Activated T-cell treated with anti-CD3 and anti-CD28 coated beads, Interleukin-2, amount 50 U/mL, for 72 hours (primary cell): ENCODE data around the gene ARHGEF11. TPM values are rescaled to one million over a fixed set of nuclear protein-coding genes. Genes with fewer than 3 reads are reported as not detected.

Experiments used
- ATAC-seq, 2 donors: fragments of 150-1000 bp; cut with Tn5 transposase; replicated peaks in 1 of 2; 2 replicates each; pipeline ENCODE4 v1.10.0; 2021; ENCODE audit warnings: moderate library complexity in 2 of 2, mild to moderate bottlenecking in 1 of 2
- DNase-seq, 2 donors: peaks; one replicate each; pipeline ENCODE4 v3.0.0; 2021 to 2022; ENCODE audit warnings: mixed read lengths in 1 of 2
- H3K27ac Mint-ChIP-seq: one replicate; pipeline ENCODE4 v1.8.0; 2022; ENCODE audit warnings: mild to moderate bottlenecking, moderate library complexity, mixed read lengths
- H3K27me3 Mint-ChIP-seq: one replicate; pipeline ENCODE4 v1.8.0; 2022; ENCODE audit warnings: low read depth, mixed read lengths
- H3K36me3 Mint-ChIP-seq, 2 donors: one replicate each; pipeline ENCODE4 v1.8.0; 2022; ENCODE audit warnings: mixed read lengths in 2 of 2, mild to moderate bottlenecking in 1 of 2; ENCODE audit not compliant: insufficient read depth in 2 of 2
- H3K4me1 Mint-ChIP-seq: one replicate; pipeline ENCODE4 v1.8.0; 2022; ENCODE audit warnings: low read depth, mixed read lengths
- H3K4me3 Mint-ChIP-seq, 2 donors: one replicate each; pipeline ENCODE4 v1.8.0; 2022; ENCODE audit warnings: mild to moderate bottlenecking in 2 of 2, mixed read lengths in 2 of 2, moderate library complexity in 2 of 2
- H3K9me3 Mint-ChIP-seq, 2 donors: one replicate each; pipeline ENCODE4 v1.8.0; 2022; ENCODE audit warnings: mixed read lengths in 2 of 2
- total RNA-seq, 2 donors: library from RNA; stranded (reverse); gene quantifications; one replicate each; pipeline ENCODE4 v1.2.3, GENCODE V29; 2022

ARHGEF11 gene
- total RNA-seq, 2 donors from 2014 or later, result 4.0 to 5.2 TPM

DNA sequence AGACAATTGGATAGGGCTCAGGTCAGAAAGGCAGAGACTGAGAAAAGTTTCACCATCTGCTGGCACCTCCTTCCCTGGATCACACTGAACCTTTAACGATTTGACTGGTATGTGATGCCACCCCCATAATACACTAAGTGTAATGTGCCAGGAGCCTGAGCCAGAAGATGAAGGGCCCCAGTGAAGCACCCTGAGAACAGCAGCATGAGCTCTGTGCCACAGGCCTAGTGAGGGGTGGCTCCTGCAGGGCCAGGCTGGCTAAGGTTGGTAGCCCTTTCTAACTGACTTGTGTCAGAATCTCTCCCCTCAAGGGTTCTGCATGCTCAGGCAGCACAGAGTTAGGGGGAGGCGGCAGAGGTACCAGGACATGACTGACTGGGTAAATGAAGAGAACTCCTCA, 38.9 kb downstream of the ARHGEF11 start:
- Mint-ChIP-seq H3K27ac (no peak overlapping the region), H3K4me1 (no peaks in the 10 kb centered on the region), H3K9me3 (no peaks in the 10 kb centered on the region), H3K36me3 (no peaks in the 10 kb centered on the region), H3K27me3 (peaks cover 38% of the 10 kb centered on the region), H3K4me3 (no peak overlapping the region)
- ATAC-seq (no peak), DNase-seq (no peak)

- H3K4me3 Mint-ChIP-seq, result no peak overlapping the region
- ATAC-seq (no peak), DNase-seq (no peak)
- no peaks in the 10 kb centered on the region for H3K9me3 Mint-ChIP-seq
- peaks cover 42% of the 10 kb centered on the region for H3K27me3 Mint-ChIP-seq
- H3K4me1 Mint-ChIP-seq, result no peaks in the 10 kb centered on the region
- H3K36me3 Mint-ChIP-seq, result no peaks in the 10 kb centered on the region
- H3K27ac Mint-ChIP-seq, result no peak overlapping the region
These were observed 39.6 kb downstream of the ARHGEF11 start for GRCh38 chr1:157005965-157006364.

DNA sequence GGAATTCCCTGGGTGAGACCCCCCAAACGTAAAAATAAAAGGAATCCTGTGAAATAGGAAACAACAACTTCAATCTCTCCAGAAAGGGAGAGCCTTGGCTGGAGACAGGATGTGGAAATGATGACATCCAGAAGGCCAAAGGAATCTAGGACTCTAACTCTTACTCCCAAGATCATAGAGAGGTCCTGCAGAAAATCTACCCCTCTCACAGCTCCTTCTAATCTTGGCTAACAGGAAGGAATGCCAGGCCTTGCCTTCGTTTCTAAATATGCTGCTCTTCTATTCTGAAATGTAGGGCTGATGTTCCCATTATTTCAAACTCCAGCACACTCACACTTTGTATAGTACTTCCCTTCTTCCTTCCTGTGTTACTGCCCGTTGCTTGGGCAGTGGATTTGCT, 40.7 kb downstream of the ARHGEF11 start:
- no peak overlapping the region for H3K27ac Mint-ChIP-seq
- DNase-seq (no peak), ATAC-seq (no peak)
- no peaks in the 10 kb centered on the region for H3K36me3 Mint-ChIP-seq
- H3K9me3 Mint-ChIP-seq, result no peaks in the 10 kb centered on the region
- no peak overlapping the region for H3K4me3 Mint-ChIP-seq
- H3K27me3 Mint-ChIP-seq, result peaks cover 41% of the 10 kb centered on the region
- H3K4me1 Mint-ChIP-seq, result no peaks in the 10 kb centered on the region

DNA sequence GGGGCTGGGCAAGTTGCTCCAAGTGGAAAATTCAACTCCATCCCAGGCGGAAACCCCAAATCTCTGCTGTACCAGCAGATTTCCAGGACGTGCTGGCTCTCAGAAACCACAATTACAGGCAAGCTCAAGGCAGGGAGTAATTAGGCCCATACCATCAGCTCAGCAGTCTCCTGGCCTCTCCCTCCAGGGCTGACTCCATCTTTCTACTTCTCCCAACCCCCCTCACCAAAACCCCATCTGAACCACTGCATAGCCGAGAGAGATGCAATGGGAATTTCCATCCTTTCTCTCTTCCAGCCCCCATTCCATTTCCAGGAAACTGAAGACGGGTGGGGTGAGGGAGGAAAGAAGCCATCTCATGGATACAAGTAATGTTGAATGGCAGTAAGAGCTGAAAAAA, 41.2 kb downstream of the ARHGEF11 start:
- Mint-ChIP-seq H3K36me3 (no peaks in the 10 kb centered on the region), H3K4me1 (no peaks in the 10 kb centered on the region), H3K27me3 (peaks cover 36% of the 10 kb centered on the region), H3K27ac (no peak overlapping the region), H3K9me3 (no peaks in the 10 kb centered on the region), H3K4me3 (no peak overlapping the region)
- no peak for DNase-seq
- ATAC-seq, result no peak

- ATAC-seq (no peak), DNase-seq (no peak)
- Mint-ChIP-seq H3K27ac (no peak overlapping the region), H3K27me3 (peaks cover 21% of the 10 kb centered on the region), H3K4me1 (no peaks in the 10 kb centered on the region), H3K4me3 (no peak overlapping the region), H3K36me3 (no peaks in the 10 kb centered on the region), H3K9me3 (no peaks in the 10 kb centered on the region)
These were observed 44.2 kb downstream of the ARHGEF11 start for GRCh38 chr1:157001304-157001703.

DNA sequence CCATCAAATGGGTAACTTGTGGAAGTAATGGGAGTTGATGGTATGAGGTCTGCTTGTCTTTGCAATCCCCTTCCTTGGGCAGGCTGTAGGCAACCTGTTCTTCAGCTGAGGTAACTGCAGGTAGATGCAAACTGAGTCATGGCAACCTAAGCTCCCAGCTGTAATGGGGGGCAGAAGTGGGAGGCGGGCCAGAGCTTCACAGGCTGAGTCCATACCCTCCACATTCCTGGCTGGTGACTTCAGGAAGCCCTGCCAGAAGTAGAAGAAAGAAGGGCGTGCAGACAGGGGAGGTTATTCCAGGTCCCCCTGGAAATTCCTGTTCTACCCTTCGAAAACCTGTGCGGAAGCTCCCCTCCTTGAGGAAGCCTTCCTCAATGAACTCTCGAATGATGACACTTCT, 44.9 kb downstream of the ARHGEF11 start:
- Mint-ChIP-seq H3K9me3 (no peaks in the 10 kb centered on the region), H3K27me3 (peaks cover 22% of the 10 kb centered on the region), H3K27ac (no peak overlapping the region), H3K4me3 (no peak overlapping the region), H3K36me3 (no peaks in the 10 kb centered on the region), H3K4me1 (no peaks in the 10 kb centered on the region)
- no peak for ATAC-seq
- DNase-seq, result no peak

GRCh38 chr1:156999596-157000320, 45.8 kb downstream of the ARHGEF11 start:
- peaks cover 16% of the 10 kb centered on the region for H3K27me3 Mint-ChIP-seq
- no peak overlapping the region for H3K4me3 Mint-ChIP-seq
- DNase-seq (no peak), ATAC-seq (no peak)
- H3K9me3 Mint-ChIP-seq, result no peaks in the 10 kb centered on the region
- H3K4me1 Mint-ChIP-seq, result no peaks in the 10 kb centered on the region
- H3K36me3 Mint-ChIP-seq, result no peaks in the 10 kb centered on the region
- H3K27ac Mint-ChIP-seq, result no peak overlapping the region

DNA sequence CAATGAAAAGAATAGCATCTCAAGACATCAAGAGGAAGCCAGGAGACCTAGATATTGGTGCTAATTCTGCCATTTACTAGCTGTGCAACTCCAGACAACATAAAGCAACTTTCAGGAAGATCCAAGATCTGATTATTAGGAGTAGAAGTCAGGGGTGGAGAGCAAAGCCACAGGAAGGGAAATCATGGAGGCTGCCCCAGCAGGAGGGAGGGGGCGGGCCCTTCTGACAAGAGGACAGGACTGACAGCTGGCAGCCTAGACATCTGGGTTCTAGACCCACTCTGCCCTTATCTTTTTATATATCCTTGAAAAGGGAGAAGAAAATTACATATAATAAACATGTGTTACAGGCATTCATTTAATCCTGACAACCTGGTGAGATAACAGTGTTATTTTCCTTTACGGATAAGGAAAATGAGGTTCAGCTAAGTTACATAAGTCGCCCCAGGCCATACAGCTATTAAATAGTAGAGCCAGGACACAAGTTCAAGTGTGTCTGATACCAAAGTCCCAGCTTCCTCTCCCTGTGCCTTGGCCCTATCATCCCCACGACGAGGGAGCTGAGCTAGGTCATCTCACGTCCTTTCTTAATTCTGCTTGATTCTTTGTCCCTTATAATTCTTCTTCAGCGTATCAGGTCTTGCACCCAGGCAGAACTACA, 46.6 kb downstream of the ARHGEF11 start:
- ATAC-seq (no peak), DNase-seq (no peak)
- Mint-ChIP-seq H3K4me1 (no peaks in the 10 kb centered on the region), H3K4me3 (no peak overlapping the region), H3K9me3 (no peaks in the 10 kb centered on the region), H3K27ac (no peak overlapping the region), H3K36me3 (no peaks in the 10 kb centered on the region), H3K27me3 (peaks cover 20% of the 10 kb centered on the region)

GRCh38 chr1:156998301-156998700, 47.2 kb downstream of the ARHGEF11 start:
- ATAC-seq (no peak), DNase-seq (no peak)
- Mint-ChIP-seq H3K9me3 (no peaks in the 10 kb centered on the region), H3K4me3 (no peak overlapping the region), H3K27ac (no peak overlapping the region), H3K36me3 (no peaks in the 10 kb centered on the region), H3K4me1 (no peaks in the 10 kb centered on the region), H3K27me3 (peaks cover 22% of the 10 kb centered on the region)

- ATAC-seq (no peak), DNase-seq (no peak)
- H3K4me3 Mint-ChIP-seq, result no peak overlapping the region
- H3K27ac Mint-ChIP-seq, result no peak overlapping the region
- no peaks in the 10 kb centered on the region for H3K9me3 Mint-ChIP-seq
- peaks cover 14% of the 10 kb centered on the region for H3K27me3 Mint-ChIP-seq
- H3K36me3 Mint-ChIP-seq, result no peaks in the 10 kb centered on the region
- no peaks in the 10 kb centered on the region for H3K4me1 Mint-ChIP-seq
These were observed 50.1 kb downstream of the ARHGEF11 start for GRCh38 chr1:156995412-156995811.

DNA sequence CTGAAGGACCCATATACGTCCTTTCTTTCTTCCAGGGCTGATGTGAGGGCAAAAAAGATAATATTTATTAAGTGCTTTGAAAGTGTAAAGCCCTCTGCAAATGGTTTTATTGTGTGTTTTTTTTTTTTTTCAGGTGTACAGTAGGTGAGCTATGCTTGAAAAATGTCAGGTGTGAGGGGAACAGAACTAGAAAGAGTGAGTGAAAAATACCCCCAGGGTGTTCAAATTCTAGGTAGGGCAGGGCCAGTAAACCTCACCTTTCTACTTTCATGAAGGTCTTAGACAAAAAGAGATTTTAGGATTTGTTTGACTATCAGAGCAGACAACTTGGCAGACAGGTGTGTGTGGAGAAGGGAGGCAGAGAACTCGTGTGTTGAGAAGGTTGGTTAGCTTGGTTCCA, 51.3 kb downstream of the ARHGEF11 start:
- DNase-seq, result no peak
- H3K27me3 Mint-ChIP-seq, result peaks cover 14% of the 10 kb centered on the region
- no peak overlapping the region for H3K27ac Mint-ChIP-seq
- H3K9me3 Mint-ChIP-seq, result no peaks in the 10 kb centered on the region
- H3K4me1 Mint-ChIP-seq, result no peaks in the 10 kb centered on the region
- ATAC-seq, result no peak
- no peaks in the 10 kb centered on the region for H3K36me3 Mint-ChIP-seq
- H3K4me3 Mint-ChIP-seq, result no peak overlapping the region

GRCh38 chr1:156993426-156994147, 52.0 kb downstream of the ARHGEF11 start:
- no peak for ATAC-seq
- Mint-ChIP-seq H3K36me3 (no peaks in the 10 kb centered on the region), H3K27me3 (peaks cover 14% of the 10 kb centered on the region), H3K9me3 (no peaks in the 10 kb centered on the region), H3K4me3 (no peak overlapping the region), H3K4me1 (no peaks in the 10 kb centered on the region), H3K27ac (no peak overlapping the region)
- DNase-seq, result no peak

DNA sequence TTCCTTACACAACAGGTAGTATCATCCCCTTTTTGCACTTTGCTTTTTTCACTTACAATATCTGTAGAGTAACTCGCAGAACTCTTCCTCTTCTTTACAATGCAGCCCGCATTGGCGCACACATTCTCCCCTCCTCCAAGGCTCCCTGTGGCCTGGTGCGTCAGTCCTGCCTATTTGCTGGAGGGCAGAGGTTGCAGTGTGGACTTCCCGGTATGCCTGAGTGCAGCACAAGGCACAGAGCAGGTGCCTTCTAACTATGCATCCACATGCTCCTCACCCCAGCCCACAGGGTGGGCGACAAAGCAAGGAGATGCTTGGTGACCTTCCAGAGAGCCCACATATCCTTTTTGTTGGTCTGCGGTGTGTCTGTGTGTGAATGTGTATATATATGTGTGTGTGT, 53.3 kb downstream of the ARHGEF11 start:
- no peak for ATAC-seq
- H3K4me3 Mint-ChIP-seq, result no peak overlapping the region
- H3K27me3 Mint-ChIP-seq, result peaks cover 14% of the 10 kb centered on the region
- H3K4me1 Mint-ChIP-seq, result peaks cover 12% of the 10 kb centered on the region
- no peaks in the 10 kb centered on the region for H3K9me3 Mint-ChIP-seq
- H3K36me3 Mint-ChIP-seq, result no peaks in the 10 kb centered on the region
- H3K27ac Mint-ChIP-seq, result no peak overlapping the region
- DNase-seq, result no peak
